PC-9 (cell line): Measurements from ENCODE around the gene CARMIL3. TPM values are rescaled to one million over a fixed set of nuclear protein-coding genes. Genes with fewer than 3 reads are reported as not detected.

Experiments used
- BruUV-seq: library from RNA; stranded (reverse); fragments of 400-500 nt; replicated peaks from 2 replicates; lab custom pipeline; 2021; lab: Mats Ljungman, UMichigan
- CTCF ChIA-PET: fragments of 300-600 bp; sonication (Branson Sonifier 250); formaldehyde crosslinking; loops from one replicate; lab custom pipeline; 2022; ENCODE audit warnings: antibody characterized with exemption; lab: Charles Lee
- POLR2A ChIA-PET: fragments of 300-600 bp; sonication (Branson Sonifier 250); formaldehyde crosslinking; loops from one replicate; lab custom pipeline; 2022; ENCODE audit warnings: antibody characterized with exemption; ENCODE audit not compliant: unreplicated experiment; lab: Charles Lee
- DNase-seq, 2 experiments: peaks; one replicate each; pipeline versions ENCODE4 v3.0.0 to v3.0.0-alpha.2; 2015 to 2022; ENCODE audit warnings: mixed read lengths in 1 of 2
- H2AFZ ChIP-seq: fragments of 200-600 bp; sonication (generic); 2 replicates; pipeline ENCODE4 v1.8.1; 2017; ENCODE audit warnings: antibody characterized with exemption
- H3F3A ChIP-seq: fragments of 200-600 bp; sonication (generic); 2 replicates; pipeline ENCODE4 v1.8.1; 2017; ENCODE audit warnings: antibody characterized with exemption, mild to moderate bottlenecking, low read depth; ENCODE audit not compliant: insufficient read depth
- H3K27ac ChIP-seq: fragments of 200-600 bp; sonication (generic); 2 replicates; pipeline ENCODE4 v1.6.1; 2016; ENCODE audit warnings: mixed run types
- H3K27me3 ChIP-seq: fragments of 200-600 bp; sonication (generic); 2 replicates; pipeline ENCODE4 v1.6.1; 2016; ENCODE audit warnings: low read depth, mixed run types; ENCODE audit not compliant: insufficient read depth
- H3K36me3 ChIP-seq: fragments of 200-600 bp; sonication (generic); 2 replicates; pipeline ENCODE4 v1.6.1; 2016; ENCODE audit warnings: low read depth, mixed run types
- H3K4me1 ChIP-seq: fragments of 200-600 bp; sonication (generic); replicated peaks from 2 replicates; pipeline ENCODE4 v1.6.1; 2016; ENCODE audit warnings: mixed run types; ENCODE audit not compliant: insufficient read depth
- H3K4me2 ChIP-seq: fragments of 200-600 bp; sonication (generic); 2 replicates; pipeline ENCODE4 v1.6.1; 2017; ENCODE audit warnings: mixed run types
- H3K4me3 ChIP-seq: fragments of 200-600 bp; sonication (generic); 2 replicates; pipeline ENCODE4 v1.6.1; 2016; ENCODE audit warnings: mixed run types
- H3K79me2 ChIP-seq: fragments of 200-600 bp; sonication (generic); 2 replicates; pipeline ENCODE4 v1.6.1; 2017; ENCODE audit warnings: low read depth, mixed run types
- H3K9me2 ChIP-seq: fragments of 200-600 bp; sonication (generic); 2 replicates; pipeline ENCODE4 v1.8.1; 2017; ENCODE audit warnings: mild to moderate bottlenecking; ENCODE audit not compliant: insufficient read depth
- H3K9me3 ChIP-seq: fragments of 200-600 bp; sonication (generic); 2 replicates; pipeline ENCODE4 v1.8.1; 2016; ENCODE audit warnings: low read depth; ENCODE audit not compliant: insufficient read depth
- H4K20me1 ChIP-seq: fragments of 200-600 bp; sonication (generic); 2 replicates; pipeline ENCODE4 v1.8.1; 2017; ENCODE audit not compliant: insufficient read depth
- CTCF ChIP-seq: fragments of 200-600 bp; sonication (generic); conservative IDR thresholded peaks from 2 replicates; pipeline ENCODE4 v1.6.1; 2017; ENCODE audit warnings: mixed run types, antibody characterized with exemption, mild to moderate bottlenecking, moderate library complexity
- EZH2 ChIP-seq: fragments of 200-600 bp; sonication (generic); IDR thresholded peaks from 2 replicates; pipeline ENCODE4 v1.8.0; 2017; ENCODE audit warnings: antibody characterized with exemption, low read depth
- intact Hi-C: fragments of 100-400 bp; cut with micrococcal nuclease; formaldehyde crosslinking; loops from one replicate; pipeline ENCODE4 v1.10.0; 2022; ENCODE audit not compliant: unreplicated experiment
- total RNA-seq: library from RNA; stranded (reverse); gene quantifications from 2 replicates; pipeline ENCODE4 v1.2.3, GENCODE V29; 2021

CARMIL3 gene
- total RNA-seq, 1 experiment from 2014 or later: not detected

GRCh38 chr14:24093901-24094840 is 42.4 kb downstream of the CARMIL3 start, which contains the start of gene PCK2:
Gene PCK2, plus strand, starts transcription at chr14:24094311. Its CDS starts 95 bp downstream, at chr14:24094406.
- TF ChIP-seq EZH2: no peak
- TF ChIP-seq CTCF: no peak
- H3K27me3 ChIP-seq: no peaks in the 10 kb centered on the region
- H3F3A ChIP-seq: peaks cover 4% of the 10 kb centered on the region; the same call in 1 of the 2 replicates
- H3K4me1 ChIP-seq: peaks cover 12% of the 10 kb centered on the region
- ChIA-PET CTCF (interaction anchor here (0.5 to 1.3 kb wide), 9 partner anchors 12 to 788 kb away, joined by 3 to 25 read pairs (median 4); partner anchors contain the start of genes BCL2L2 and LTB4R2), POLR2A (interaction anchor here (0.5 to 0.9 kb wide), 9 partner anchors 10 to 491 kb away, joined by 3 to 11 read pairs (median 4); partner anchors contain the start of genes NYNRIN and PSME1)
- intact Hi-C loops: loop anchor here (1.0 to 5.0 kb wide), 2 partner anchors 16 to 68 kb away; partner anchors contain the start of gene IRF9
- H3K79me2 ChIP-seq: peaks cover 12% of the 10 kb centered on the region
- no peaks in the 10 kb centered on the region for H3K36me3 ChIP-seq
- 0 out of 2 replicates have a peak, but pooled peaks cover 3% of the 10 kb centered on the region for H3K9me2 ChIP-seq
- peak within 1 kb of the TSS; percentile 83 for H3K27ac ChIP-seq
- peak; percentile 83 to 93 for DNase-seq
- H3K4me3 ChIP-seq: peak within 1 kb of the TSS; percentile 78
- TSS peak; percentile 62 for BruUV-seq
- no peaks in the 10 kb centered on the region for H3K9me3 ChIP-seq
- no peaks in the 10 kb centered on the region for H4K20me1 ChIP-seq
- peak within 1 kb of the TSS; percentile 91 for H2AFZ ChIP-seq
- peak within 1 kb of the TSS; percentile 91 for H3K4me2 ChIP-seq

DNA sequence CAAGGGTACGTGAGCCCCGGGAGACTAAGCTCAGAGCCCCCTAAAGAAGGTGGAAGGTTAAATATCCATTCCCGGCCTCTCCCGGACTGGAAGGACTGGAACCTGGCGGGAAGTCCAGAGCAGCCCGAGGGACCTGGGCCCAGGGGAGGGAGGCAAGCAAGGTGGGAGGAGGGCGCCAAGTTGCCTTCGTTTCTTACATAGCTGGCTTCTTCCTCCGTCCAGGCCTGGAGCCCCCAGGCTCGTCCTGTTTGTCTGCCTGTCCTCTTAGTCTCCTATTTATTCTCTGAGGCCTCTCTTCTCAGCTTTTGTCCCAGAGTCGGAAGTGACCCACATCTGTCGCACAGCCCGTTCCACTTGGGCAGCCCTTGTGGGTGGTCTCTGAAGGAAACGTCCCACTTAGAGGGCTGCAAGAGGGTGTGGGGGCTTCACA is 43.0 kb downstream of the CARMIL3 start:
- DNase-seq: no peak
- Histone ChIP-seq H4K20me1 (no peaks in the 10 kb centered on the region), H3K36me3 (no peaks in the 10 kb centered on the region), H3K9me3 (no peaks in the 10 kb centered on the region), H3F3A (peaks cover 4% of the 10 kb centered on the region; the same call in 1 of the 2 replicates), H3K4me3 (peak overlapping the region; percentile 78), H3K27me3 (no peaks in the 10 kb centered on the region), H3K9me2 (0 out of 2 replicates have a peak, but pooled peaks cover 3% of the 10 kb centered on the region), H3K4me2 (peak overlapping the region; percentile 91), H3K4me1 (peaks cover 12% of the 10 kb centered on the region), H3K27ac (peak overlapping the region; percentile 57), H3K79me2 (peaks cover 12% of the 10 kb centered on the region), H2AFZ (peak overlapping the region; percentile 91)
- BruUV-seq: no TSS peak
- POLR2A ChIA-PET: interaction anchor here (0.6 to 0.7 kb wide), 2 partner anchors 14 to 20 kb away, joined by 3 read pairs; partner anchors contain the start of gene NRL
- TF ChIP-seq CTCF (no peak), EZH2 (no peak)
- intact Hi-C loops: loop anchor here (1.0 to 5.0 kb wide), 2 partner anchors 15 to 67 kb away; partner anchors contain the start of gene IRF9
- CTCF ChIA-PET: interaction anchor here (0.6 to 1.2 kb wide), 4 partner anchors 14 to 212 kb away, joined by 3 to 4 read pairs (median 3); no protein-coding TSS in a partner anchor
